Fibroblast of pulmonary artery (primary cell): Measurements from ENCODE around the gene FASN.

Experiments
- DNase-seq: peaks from one replicate; pipeline ENCODE4 v3.0.0-alpha.2; 2010; ENCODE audit warnings: low read depth
- H3K4me3 ChIP-seq: replicated peaks from 2 replicates; pipeline ENCODE4 v1.5.1; 2011; ENCODE audit warnings: low read depth, mild to moderate bottlenecking, control low read depth, low read length, moderate library complexity
- TF ChIP-seq, protein P1 (sequence below): IDR thresholded peaks from 2 replicates; pipeline ENCODE4 v1.5.1; 2011; ENCODE audit warnings: mild to moderate bottlenecking, control low read depth, low read length, inconsistent platforms; ENCODE audit errors: missing control alignments

The FASN gene

DNA sequence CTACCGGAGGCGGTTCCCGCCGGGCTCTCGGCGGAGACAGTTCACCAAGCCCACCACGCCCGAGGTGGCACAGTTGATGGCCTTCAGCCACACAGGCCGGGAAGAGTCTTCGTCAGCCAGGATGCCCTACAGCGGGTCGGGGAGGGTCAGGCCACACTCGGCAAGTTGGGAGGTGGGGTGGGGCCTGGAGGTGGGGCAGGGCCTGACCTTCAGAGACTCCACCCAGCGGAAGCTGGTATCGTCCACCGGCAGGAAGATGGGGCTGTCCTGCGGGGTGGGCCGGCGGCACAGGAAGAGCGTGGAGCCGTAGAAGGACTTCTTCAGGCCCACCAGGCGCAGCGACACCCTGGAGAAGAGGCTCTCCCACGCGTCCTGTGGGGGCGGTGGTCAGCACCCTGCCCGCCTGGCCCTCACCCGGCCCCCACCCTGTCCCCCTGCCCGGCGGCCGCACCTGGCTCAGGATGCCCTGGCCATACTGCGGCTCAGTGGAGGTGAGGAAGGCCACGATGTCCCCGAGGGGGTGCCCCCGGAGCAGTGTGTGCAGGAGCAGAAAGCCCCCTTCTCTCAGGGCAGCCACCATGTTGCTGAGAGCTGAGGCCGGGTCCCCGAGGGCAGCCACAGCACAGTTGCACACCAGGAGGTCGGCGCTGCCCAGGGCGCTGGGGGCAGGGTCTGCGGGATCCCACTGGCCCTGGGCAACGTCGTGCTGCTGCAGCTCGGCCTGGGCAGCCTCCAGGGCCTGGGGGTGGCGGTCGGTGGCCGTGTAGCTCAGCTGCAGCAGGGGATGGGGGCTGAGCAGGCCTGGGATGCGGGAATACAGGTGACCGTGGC, 12.8 kb downstream of the FASN start:
- TF ChIP-seq, protein P1, sequence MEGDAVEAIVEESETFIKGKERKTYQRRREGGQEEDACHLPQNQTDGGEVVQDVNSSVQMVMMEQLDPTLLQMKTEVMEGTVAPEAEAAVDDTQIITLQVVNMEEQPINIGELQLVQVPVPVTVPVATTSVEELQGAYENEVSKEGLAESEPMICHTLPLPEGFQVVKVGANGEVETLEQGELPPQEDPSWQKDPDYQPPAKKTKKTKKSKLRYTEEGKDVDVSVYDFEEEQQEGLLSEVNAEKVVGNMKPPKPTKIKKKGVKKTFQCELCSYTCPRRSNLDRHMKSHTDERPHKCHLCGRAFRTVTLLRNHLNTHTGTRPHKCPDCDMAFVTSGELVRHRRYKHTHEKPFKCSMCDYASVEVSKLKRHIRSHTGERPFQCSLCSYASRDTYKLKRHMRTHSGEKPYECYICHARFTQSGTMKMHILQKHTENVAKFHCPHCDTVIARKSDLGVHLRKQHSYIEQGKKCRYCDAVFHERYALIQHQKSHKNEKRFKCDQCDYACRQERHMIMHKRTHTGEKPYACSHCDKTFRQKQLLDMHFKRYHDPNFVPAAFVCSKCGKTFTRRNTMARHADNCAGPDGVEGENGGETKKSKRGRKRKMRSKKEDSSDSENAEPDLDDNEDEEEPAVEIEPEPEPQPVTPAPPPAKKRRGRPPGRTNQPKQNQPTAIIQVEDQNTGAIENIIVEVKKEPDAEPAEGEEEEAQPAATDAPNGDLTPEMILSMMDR: no peak
- DNase-seq: no peak
- H3K4me3 ChIP-seq: no peak overlapping the region

GRCh38 chr17:82084373-82085030, 13.5 kb downstream of the FASN start:
- H3K4me3 ChIP-seq: no peak overlapping the region
- DNase-seq: no peak
- TF ChIP-seq, protein P1: no peak

- no peak overlapping the region for H3K4me3 ChIP-seq
- TF ChIP-seq, protein P1: no peak
- no peak for DNase-seq
These were observed 14.3 kb downstream of the FASN start for GRCh38 chr17:82083533-82084359.

DNA sequence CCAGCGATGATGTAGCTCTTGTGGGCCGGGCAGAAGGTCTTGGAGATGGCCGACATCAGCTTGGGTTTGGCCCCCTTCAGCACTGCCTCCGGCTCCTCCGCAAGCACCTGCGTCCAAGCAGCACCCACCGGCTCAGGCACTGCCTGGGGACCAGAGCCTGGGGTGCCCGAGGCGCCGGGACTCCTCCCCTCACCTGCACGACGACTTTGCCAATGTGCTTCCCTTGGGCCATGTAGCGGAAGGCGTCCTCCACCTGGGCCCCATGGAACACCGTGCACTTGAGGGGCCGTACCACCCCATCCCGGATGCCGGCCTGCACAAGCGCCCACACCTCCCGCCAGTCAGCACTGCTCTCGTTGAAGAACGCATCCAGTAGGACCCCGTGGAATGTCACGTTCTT, 15.0 kb downstream of the FASN start:
- no peak for DNase-seq
- H3K4me3 ChIP-seq: no peak overlapping the region
- TF ChIP-seq, protein P1: no peak

- TF ChIP-seq, protein P1: no peak
- H3K4me3 ChIP-seq: no peak overlapping the region
- no peak for DNase-seq
These were observed 15.6 kb downstream of the FASN start for GRCh38 chr17:82082456-82082855.

- no peak for DNase-seq
- TF ChIP-seq, protein P1: no peak
These were observed 16.1 kb downstream of the FASN start for GRCh38 chr17:82081966-82082365.

More at GRCh38 chr17:82081966-82082365, 16.1 kb downstream of the FASN start:
- no peak overlapping the region for H3K4me3 ChIP-seq
